A673 (cell line): Measurements from ENCODE around the gene ACSM3.
"Not testable (repeated sequence)": the region's sequence is repeated elsewhere in the genome, so short reads cannot be mapped to it uniquely, and the experiment has no call there.

ENCODE experiments used
- CTCF ChIP-seq: fragments of 300-800, 200-600 bp; sonication (generic); conservative IDR thresholded peaks from 2 replicates; pipeline ENCODE4 v1.5.1; 2017; ENCODE audit warnings: low read depth, mild to moderate bottlenecking, antibody characterized with exemption, low read length, moderate library complexity, mixed read lengths
- EZH2 ChIP-seq: fragments of 200-600 bp; sonication (generic); IDR thresholded peaks from 2 replicates; pipeline ENCODE4 v1.6.1; 2017; ENCODE audit warnings: borderline replicate concordance, low read depth, mild to moderate bottlenecking, mixed read lengths, antibody characterized with exemption, low read length; ENCODE audit not compliant: poor library complexity, severe bottlenecking

DNA sequence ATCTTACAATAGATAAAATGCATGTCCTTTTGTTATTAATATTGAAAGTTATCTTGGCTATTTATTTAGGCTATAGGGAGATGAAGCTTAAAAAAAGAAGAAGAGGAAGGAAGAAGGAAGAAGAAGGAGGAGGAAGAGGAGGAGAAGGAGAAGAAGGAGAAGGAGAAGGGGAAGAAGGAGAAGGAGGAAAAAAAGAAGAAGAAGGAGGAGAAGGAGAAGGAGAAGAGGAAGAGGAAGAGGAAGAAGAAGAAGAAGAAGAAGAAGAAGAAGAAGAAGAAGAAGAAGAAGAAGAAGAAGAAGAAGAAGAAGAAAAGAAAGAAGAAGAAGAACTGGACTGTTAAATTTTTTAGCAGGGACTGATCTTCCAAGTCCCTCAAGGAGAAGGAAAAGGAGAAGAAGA, 46.1 kb upstream of the ACSM3 start:
- not testable (repeated sequence) for TF ChIP-seq CTCF, EZH2
